Activated CD8-positive, alpha-beta memory T cell treated with anti-CD3 and anti-CD28 coated beads for 36 hours (primary cell): ENCODE results near the gene GRIP2. TPM values are rescaled to one million over a fixed set of nuclear protein-coding genes. Genes with fewer than 3 reads are reported as not detected.

Experiments used
- CTCF ChIA-PET: fragments of 350-600 bp; sonication (Branson Sonifier 250); formaldehyde crosslinking; loops from one replicate; lab custom pipeline; 2021; ENCODE audit warnings: antibody characterized with exemption; lab: Charles Lee
- POLR2A ChIA-PET: fragments of 350-600 bp; sonication (Branson Sonifier 250); formaldehyde crosslinking; loops from one replicate; lab custom pipeline; 2021; ENCODE audit warnings: antibody characterized with exemption; lab: Charles Lee
- total RNA-seq, 2 experiments: library from RNA; stranded (reverse); gene quantifications; one replicate each; pipeline ENCODE4 v1.2.3, GENCODE V29; 2021

The GRIP2 gene
- total RNA-seq, 2 experiments from 2014 or later = not detected

- ChIA-PET POLR2A (no interaction called here), CTCF (interaction anchor here (0.9 kb wide), 1 partner anchor 15 kb away, joined by 4 read pairs; no protein-coding TSS in a partner anchor)
Observed at GRCh38 chr3:14452740-14453710, 87.1 kb downstream of the GRIP2 start.

GRCh38 chr3:14451844-14452739 lies 88.0 kb downstream of the GRIP2 start:
- POLR2A ChIA-PET = no interaction called here
- CTCF ChIA-PET = no interaction called here

- POLR2A ChIA-PET = no interaction called here
Observed at GRCh38 chr3:14450922-14451606, 89.1 kb downstream of the GRIP2 start.

GRCh38 chr3:14450506-14450905 lies 89.6 kb downstream of the GRIP2 start:
- CTCF ChIA-PET = interaction anchor here (1.2 to 1.4 kb wide), 3 partner anchors 11 to 35 kb away, joined by 3 read pairs; no protein-coding TSS in a partner anchor
- POLR2A ChIA-PET = interaction anchor here (0.5 kb wide), 1 partner anchor 650 kb away, joined by 3 read pairs; no protein-coding TSS in a partner anchor

More at GRCh38 chr3:14450922-14451606, 89.1 kb downstream of the GRIP2 start:
- CTCF ChIA-PET = interaction anchor here (1.2 to 1.4 kb wide), 3 partner anchors 12 to 36 kb away, joined by 3 read pairs; no protein-coding TSS in a partner anchor

- ChIA-PET POLR2A (no interaction called here), CTCF (no interaction called here)
Observed at GRCh38 chr3:14448756-14449727, 91.1 kb downstream of the GRIP2 start.

- CTCF ChIA-PET = no interaction called here
- POLR2A ChIA-PET = no interaction called here
Observed at GRCh38 chr3:14448063-14448462, 92.1 kb downstream of the GRIP2 start.

GRCh38 chr3:14446988-14447570 lies 93.1 kb downstream of the GRIP2 start:
- ChIA-PET CTCF (no interaction called here), POLR2A (no interaction called here)

- CTCF ChIA-PET = no interaction called here
Observed at GRCh38 chr3:14445773-14446172, 94.4 kb downstream of the GRIP2 start.

GRCh38 chr3:14444380-14444779 lies 95.8 kb downstream of the GRIP2 start:
- ChIA-PET CTCF (no interaction called here), POLR2A (no interaction called here)

More at GRCh38 chr3:14445773-14446172, 94.4 kb downstream of the GRIP2 start:
- POLR2A ChIA-PET = interaction anchor here (0.7 kb wide), 1 partner anchor 242 kb away, joined by 3 read pairs; no protein-coding TSS in a partner anchor

- ChIA-PET CTCF (interaction anchor here (1.2 kb wide), 1 partner anchor 26 kb away, joined by 3 read pairs; no protein-coding TSS in a partner anchor), POLR2A (no interaction called here)
Observed at GRCh38 chr3:14441920-14442300, 98.2 kb downstream of the GRIP2 start.

GRCh38 chr3:14441240-14441919 lies 98.8 kb downstream of the GRIP2 start:
- ChIA-PET CTCF (interaction anchor here (1.2 kb wide), 1 partner anchor 27 kb away, joined by 3 read pairs; no protein-coding TSS in a partner anchor), POLR2A (no interaction called here)

GRCh38 chr3:14440531-14441239 lies 99.5 kb downstream of the GRIP2 start:
- ChIA-PET POLR2A (no interaction called here), CTCF (interaction anchor here (1.2 kb wide), 1 partner anchor 27 kb away, joined by 3 read pairs; no protein-coding TSS in a partner anchor)

GRCh38 chr3:14440168-14440518 lies 100.0 kb downstream of the GRIP2 start:
- CTCF ChIA-PET = no interaction called here

GRCh38 chr3:14439501-14440167 lies 100.5 kb downstream of the GRIP2 start:
- POLR2A ChIA-PET = interaction anchor here (0.6 kb wide), 2 partner anchors 15 kb away, joined by 3 to 9 read pairs; no protein-coding TSS in a partner anchor
- CTCF ChIA-PET = interaction anchor here (0.7 kb wide), 1 partner anchor 11 kb away, joined by 3 read pairs; no protein-coding TSS in a partner anchor

More at GRCh38 chr3:14440168-14440518, 100.0 kb downstream of the GRIP2 start:
- POLR2A ChIA-PET = interaction anchor here (0.6 kb wide), 1 partner anchor 16 kb away, joined by 3 read pairs; no protein-coding TSS in a partner anchor
